ENCODE measurements around the gene CTRB1. TPM values are rescaled to one million over a fixed set of nuclear protein-coding genes. Genes with fewer than 3 reads are reported as not detected.

CTRB1 gene
- total and polyA plus RNA-seq, 2 of the 13 experiments (the other 11 are each of a cell fraction or from before 2014, with no cell fraction given) = not detected

GRCh38 chr16:75235721-75236193, 17.0 kb downstream of the CTRB1 start (continued):
- TF ChIP-seq ZNF143 (CRISPR knock-in tag; IDR thresholded peaks at IDR 0.05) = no peak
- no peak for TF ChIP-seq ZC3H4 (CRISPR knock-in tag; IDR thresholded peaks at IDR 0.05; ENCODE audit: borderline replicate concordance)
- peak; percentile 89 for TF ChIP-seq AKAP8 (CRISPR knock-in tag; IDR thresholded peaks at IDR 0.05)
- TF ChIP-seq EEA1 (CRISPR knock-in tag; IDR thresholded peaks at IDR 0.05; ENCODE audit: borderline replicate concordance) = no peak
- no peak for TF ChIP-seq MTF2 (CRISPR knock-in tag; IDR thresholded peaks at IDR 0.05; ENCODE audit: borderline replicate concordance)
- TF ChIP-seq ZFP90 (CRISPR knock-in tag; IDR thresholded peaks at IDR 0.05; ENCODE audit: borderline replicate concordance) = no peak
- no peak for TF ChIP-seq TBL1XR1 (IDR thresholded peaks at IDR 0.05; ENCODE audit: borderline replicate concordance, low read length, partially characterized antibody)
- no peak for TF ChIP-seq ZNF234 (CRISPR knock-in tag; conservative IDR thresholded peaks at IDR 0.05)

DNA sequence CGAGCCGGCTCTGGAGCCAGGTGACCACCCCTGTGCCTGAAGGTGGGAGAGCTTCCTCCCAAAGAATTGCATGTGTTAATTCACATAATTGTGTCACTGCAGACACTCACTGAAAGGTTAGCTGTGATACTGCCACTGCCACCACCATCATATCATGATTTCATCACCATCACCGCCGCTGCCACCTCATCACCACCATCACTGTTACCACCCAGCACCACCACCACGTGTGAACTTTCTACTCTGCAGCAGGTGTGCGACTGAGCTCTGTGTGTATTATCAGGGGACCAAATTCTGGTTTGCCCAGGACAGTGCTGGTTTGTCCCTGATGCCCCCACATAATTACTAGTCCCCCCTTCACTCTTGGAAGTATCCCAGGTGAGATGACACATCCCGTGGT, 17.4 kb downstream of the CTRB1 start:
- H3K9ac ChIP-seq (ENCODE audit: insufficient read depth, low read depth, low read length) = no peak overlapping the region
- FAIRE-seq (no peak), DNase-seq (ENCODE audit: low spot score) (no peak), ATAC-seq (no peak)
- 93% methylated on average over 7 of the region's 7 CpGs for WGBS (ENCODE audit: low lambda C conversion rate)
- CTCF ChIA-PET (ENCODE audit: low intra/inter-chr PET ratio, low total read pairs) = interaction anchor here (1.0 kb wide), 1 partner anchor 149 kb away, joined by 3 read pairs; no protein-coding TSS in a partner anchor
- POLR2A ChIA-PET = interaction anchor here (1.3 to 4.2 kb wide), 4 partner anchors 9 to 70 kb away, joined by 5 to 27 read pairs (median 12); no protein-coding TSS in a partner anchor
- TF ChIP-seq CREB1 (IDR thresholded peaks at IDR 0.05) (0 out of 2 replicates have a peak, but pooled peaks have one; percentile 3), CREB1 (CRISPR knock-in tag; IDR thresholded peaks at IDR 0.05) (no peak), HIC2 (CRISPR knock-in tag; IDR thresholded peaks at IDR 0.05; ENCODE audit: low read depth) (peak; percentile 14; the same call in 1 of the 2 replicates), RBM22 (optimal IDR thresholded peaks at IDR 0.05; ENCODE audit: low read length) (peak; percentile 64), POLR2G (IDR thresholded peaks at IDR 0.05; ENCODE audit: low read depth, low read length) (peak; percentile 25; the same call in 1 of the 2 replicates), SP1 (IDR thresholded peaks at IDR 0.05) (no peak), SP1 (CRISPR knock-in tag; IDR thresholded peaks at IDR 0.05) (no peak), PCBP2 (optimal IDR thresholded peaks at IDR 0.05; ENCODE audit: low read depth, low read length, poor library complexity, severe bottlenecking) (no peak), CEBPB (IDR thresholded peaks at IDR 0.05; ENCODE audit: borderline replicate concordance, low read depth, low read length) (0 out of 2 replicates have a peak, but pooled peaks have one; percentile 2)
- H3K4me2 ChIP-seq (ENCODE audit: low read depth, low read length) = no peak overlapping the region
- no peak overlapping the region for H3K4me3 ChIP-seq (replicated peaks in 1 of 3; ENCODE audit: insufficient read depth in 1 of 3, low read depth in 2 of 3, low read length in 3 of 3)
- H4K20me1 ChIP-seq (ENCODE audit: insufficient read depth, low read length) = peaks cover 8% of the 10 kb centered on the region
- no peak overlapping the region for H3K27ac ChIP-seq (ENCODE audit: extremely low read length, insufficient read depth, low read length)
- BruUV-seq (replicated peaks) = no TSS peak
- in situ Hi-C loops (cut with HindIII; ENCODE audit: extremely low pct_ligation_motif_present, low pct_unique_long_range_greater_than_20kb) (no loop called here), intact Hi-C loops (cut with micrococcal nuclease; ENCODE audit: unreplicated experiment) (no loop called here)
- H3K9me3 ChIP-seq (ENCODE audit: low read length) = no peaks in the 10 kb centered on the region
- H3K27me3 ChIP-seq (ENCODE audit: control insufficient read depth in 1 of 2, insufficient read depth in 2 of 2, low read length in 2 of 2) = no peaks in the 10 kb centered on the region
- H3K4me1 ChIP-seq (ENCODE audit: insufficient read depth, low read length) = peaks cover 51% of the 10 kb centered on the region
- H3K79me2 ChIP-seq (ENCODE audit: insufficient read depth, low read length) = peaks cover 37% of the 10 kb centered on the region
- H3K36me3 ChIP-seq (replicated peaks in 1 of 2; ENCODE audit: control insufficient read depth in 1 of 2, insufficient read depth in 2 of 2, low read length in 2 of 2) = peaks cover 43 to 52% of the 10 kb centered on the region in 2 experiments
- no peak overlapping the region for H2AFZ ChIP-seq (ENCODE audit: low read length)
